GM10266 (cell line): ENCODE results near the gene PTPN14.
"Not testable (repeated sequence)": the region's sequence is repeated elsewhere in the genome, so short reads cannot be mapped to it uniquely, and the experiment has no call there.

Experiments
- DNase-seq: peaks from one replicate; pipeline ENCODE4 v3.0.0; 2012; ENCODE audit errors: extremely low spot score
- CTCF ChIP-seq: IDR thresholded peaks from 2 replicates; pipeline ENCODE4 v1.5.1; 2012; ENCODE audit warnings: mild to moderate bottlenecking, low read depth; ENCODE audit not compliant: control insufficient read depth, insufficient read depth; ENCODE audit errors: missing control alignments

PTPN14 gene

GRCh38 chr1:214514819-214515383, 36.5 kb downstream of the PTPN14 start:
- DNase-seq: no peak
- TF ChIP-seq CTCF: no peak

- no peak for TF ChIP-seq CTCF
- no peak for DNase-seq
Observed at GRCh38 chr1:214514032-214514818, 37.2 kb downstream of the PTPN14 start.

GRCh38 chr1:214513394-214513793, 38.0 kb downstream of the PTPN14 start:
- DNase-seq: no peak
- no peak for TF ChIP-seq CTCF

GRCh38 chr1:214511639-214511998, 39.8 kb downstream of the PTPN14 start:
- TF ChIP-seq CTCF: no peak
- DNase-seq: no peak

GRCh38 chr1:214510914-214511638, 40.3 kb downstream of the PTPN14 start:
- DNase-seq: no peak
- TF ChIP-seq CTCF: no peak

- TF ChIP-seq CTCF: no peak
- DNase-seq: no peak
Observed at GRCh38 chr1:214510477-214510876, 40.9 kb downstream of the PTPN14 start.

GRCh38 chr1:214509622-214510021, 41.8 kb downstream of the PTPN14 start:
- DNase-seq: not testable (repeated sequence)
